GM19043 (cell line): ENCODE measurements around the gene FGF4.

Source experiments
- ATAC-seq: cut with Tn5 transposase; IDR thresholded peaks from one replicate; pipeline ENCODE4 v1.9.1; 2021; ENCODE audit warnings: low read depth; ENCODE audit not compliant: unreplicated experiment

Gene FGF4, protein sequence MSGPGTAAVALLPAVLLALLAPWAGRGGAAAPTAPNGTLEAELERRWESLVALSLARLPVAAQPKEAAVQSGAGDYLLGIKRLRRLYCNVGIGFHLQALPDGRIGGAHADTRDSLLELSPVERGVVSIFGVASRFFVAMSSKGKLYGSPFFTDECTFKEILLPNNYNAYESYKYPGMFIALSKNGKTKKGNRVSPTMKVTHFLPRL

DNA sequence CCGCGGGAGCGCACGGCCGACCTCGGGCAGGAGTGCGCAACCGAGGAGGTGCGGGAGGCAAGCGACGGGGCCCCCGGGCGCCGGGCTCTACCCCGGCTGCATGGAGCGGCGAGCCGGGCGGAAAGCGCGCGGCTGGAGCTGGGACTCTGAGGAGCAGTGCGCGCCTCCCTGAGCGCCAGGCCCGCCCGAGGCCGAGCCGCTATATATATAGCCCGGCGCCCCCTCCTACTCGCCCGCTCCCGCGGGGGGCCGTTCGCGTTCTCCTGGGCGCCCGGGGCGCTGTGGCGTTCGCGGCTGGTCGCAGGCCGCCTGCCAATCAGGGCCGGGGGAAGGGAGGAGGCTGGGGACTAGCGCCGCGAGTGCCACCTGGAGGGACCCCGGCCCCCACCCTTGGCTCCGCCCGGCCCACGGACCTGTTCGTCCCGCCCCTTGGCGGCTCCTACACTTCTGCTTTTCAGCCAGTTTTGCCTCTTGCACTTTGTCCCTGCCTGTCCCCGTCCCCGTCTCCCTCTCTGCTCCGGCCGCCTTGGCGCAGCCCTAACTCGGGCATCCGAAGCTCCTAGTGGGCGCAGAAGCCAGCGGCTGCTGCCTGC is at the start of gene FGF4:
FGF4 (minus strand) TSS at position 179 of the 593 bp plus-strand sequence. CDS start 257 bp downstream, outside the sequence.
- ATAC-seq, result no peak

GRCh38 chr11:69823641-69824265 is 48.6 kb upstream of the FGF4 start:
- ATAC-seq, result no peak

DNA sequence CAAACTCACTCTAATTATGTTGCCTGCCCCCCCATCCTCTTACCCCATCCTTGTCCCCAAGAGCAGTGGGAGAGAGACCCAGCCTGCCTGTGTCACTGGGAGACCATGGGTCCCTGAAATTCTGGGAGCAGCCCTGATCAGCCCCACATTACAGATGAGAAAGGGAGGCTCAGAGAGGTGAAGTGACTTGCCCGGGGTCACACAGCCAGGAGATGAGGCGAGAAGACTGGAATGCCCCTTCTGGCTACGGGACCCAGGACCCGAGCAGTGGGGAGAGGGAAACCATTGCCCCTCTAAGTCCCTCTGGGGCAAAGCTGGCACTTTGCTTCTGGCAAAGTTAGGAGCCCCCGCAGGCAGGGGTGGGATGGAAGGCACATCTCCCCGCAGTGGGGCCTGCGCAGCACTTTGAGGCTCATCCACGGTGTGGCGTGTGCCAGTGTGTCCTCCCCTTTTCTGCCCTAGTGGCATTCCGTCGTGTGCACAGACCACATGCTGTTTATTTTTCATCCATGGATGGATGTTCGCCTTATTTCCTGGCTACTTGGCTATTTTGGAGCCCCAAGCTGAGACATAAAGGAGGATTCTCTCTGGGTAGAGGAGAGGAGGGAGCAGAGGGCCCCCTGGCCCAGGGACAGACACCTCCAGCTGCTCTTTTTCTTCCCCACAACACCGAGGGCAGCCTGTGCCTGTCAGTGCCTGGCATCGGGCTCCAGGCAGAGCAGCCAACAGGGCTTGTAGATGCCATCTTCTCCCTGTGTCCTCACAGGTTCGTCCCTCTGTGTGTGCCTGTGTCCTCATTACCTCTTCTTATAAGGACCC is 47.7 kb upstream of the FGF4 start:
- ATAC-seq, result no peak

DNA sequence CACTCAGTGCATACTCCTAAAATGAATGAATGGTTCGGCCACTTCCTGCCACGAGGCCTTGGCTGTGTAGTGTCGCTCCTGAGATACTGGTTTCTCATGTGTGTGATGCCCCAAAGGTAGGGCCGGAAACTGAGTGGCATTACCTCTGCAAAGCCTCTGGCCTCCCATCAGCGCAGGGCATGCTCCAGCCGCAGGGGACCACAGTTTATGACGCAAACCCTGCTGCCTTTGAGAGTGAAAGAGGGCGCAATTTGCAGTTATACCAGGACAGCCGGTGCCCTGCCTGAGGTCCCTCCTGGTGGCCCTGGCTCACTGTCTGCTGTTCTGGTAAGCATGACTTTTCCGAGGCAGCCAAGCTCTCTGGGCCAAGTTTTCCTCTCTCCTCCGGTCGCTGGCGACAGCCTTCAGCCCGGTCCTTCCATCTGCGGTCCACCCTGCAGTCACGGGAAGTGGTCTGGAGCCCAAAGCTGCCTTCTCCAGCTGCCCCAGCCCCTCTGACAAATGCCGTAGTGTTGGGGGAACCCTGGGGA is 46.4 kb upstream of the FGF4 start:
- ATAC-seq, result no peak

- no peak for ATAC-seq
These were observed 45.3 kb upstream of the FGF4 start for GRCh38 chr11:69820441-69820840.

DNA sequence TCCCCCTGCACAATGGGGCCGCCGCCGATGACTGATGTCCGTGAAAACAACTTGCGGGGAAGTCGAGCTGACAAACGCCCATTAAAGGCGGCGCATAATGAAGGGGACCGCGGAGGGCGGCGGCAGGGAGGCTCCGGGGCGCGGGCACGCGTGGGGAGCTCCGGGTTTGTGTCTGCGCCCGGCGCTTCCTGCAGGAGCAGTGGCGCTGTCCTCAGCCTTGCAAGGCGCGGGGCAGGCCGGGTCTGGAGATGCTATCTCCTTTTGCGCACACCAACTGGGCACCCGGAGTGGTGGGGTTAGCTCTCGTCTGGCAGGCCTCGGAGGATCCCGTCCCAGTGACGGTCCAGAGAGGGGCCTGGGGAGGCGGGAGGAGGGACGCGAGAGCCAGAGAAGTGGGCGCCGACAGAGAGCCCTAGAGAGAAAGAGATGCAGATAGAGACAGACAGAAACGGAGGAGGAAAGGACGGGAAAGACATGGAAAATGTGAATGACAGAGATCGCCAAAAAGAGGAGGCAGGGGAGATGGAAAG is 44.5 kb upstream of the FGF4 start:
- no peak for ATAC-seq

GRCh38 chr11:69818603-69819441 is 43.7 kb upstream of the FGF4 start, which contains the start of gene FGF3:
FGF3 (minus strand) TSS chr11:69819416; CDS start chr11:69818933, 483 bp downstream.
- no peak for ATAC-seq

DNA sequence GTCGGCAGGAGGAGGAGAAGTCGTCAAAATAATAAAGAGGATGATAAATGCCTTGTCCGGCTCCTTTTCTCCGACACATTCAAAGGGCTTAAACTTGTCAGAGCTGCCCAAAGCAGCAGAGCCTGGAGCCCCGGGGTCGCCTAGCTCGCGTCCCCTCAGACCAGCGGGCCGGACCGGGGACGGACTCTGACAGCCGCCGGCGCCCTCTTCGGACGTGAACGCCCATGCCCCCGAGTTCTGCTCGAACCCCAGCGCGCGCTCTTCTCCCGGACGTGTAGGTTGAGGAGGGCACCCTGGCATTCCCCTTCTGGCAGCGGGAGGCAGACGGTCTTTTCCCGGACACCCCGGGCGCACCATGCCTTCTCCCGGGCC is 43.1 kb upstream of the FGF4 start:
- ATAC-seq, result no peak

DNA sequence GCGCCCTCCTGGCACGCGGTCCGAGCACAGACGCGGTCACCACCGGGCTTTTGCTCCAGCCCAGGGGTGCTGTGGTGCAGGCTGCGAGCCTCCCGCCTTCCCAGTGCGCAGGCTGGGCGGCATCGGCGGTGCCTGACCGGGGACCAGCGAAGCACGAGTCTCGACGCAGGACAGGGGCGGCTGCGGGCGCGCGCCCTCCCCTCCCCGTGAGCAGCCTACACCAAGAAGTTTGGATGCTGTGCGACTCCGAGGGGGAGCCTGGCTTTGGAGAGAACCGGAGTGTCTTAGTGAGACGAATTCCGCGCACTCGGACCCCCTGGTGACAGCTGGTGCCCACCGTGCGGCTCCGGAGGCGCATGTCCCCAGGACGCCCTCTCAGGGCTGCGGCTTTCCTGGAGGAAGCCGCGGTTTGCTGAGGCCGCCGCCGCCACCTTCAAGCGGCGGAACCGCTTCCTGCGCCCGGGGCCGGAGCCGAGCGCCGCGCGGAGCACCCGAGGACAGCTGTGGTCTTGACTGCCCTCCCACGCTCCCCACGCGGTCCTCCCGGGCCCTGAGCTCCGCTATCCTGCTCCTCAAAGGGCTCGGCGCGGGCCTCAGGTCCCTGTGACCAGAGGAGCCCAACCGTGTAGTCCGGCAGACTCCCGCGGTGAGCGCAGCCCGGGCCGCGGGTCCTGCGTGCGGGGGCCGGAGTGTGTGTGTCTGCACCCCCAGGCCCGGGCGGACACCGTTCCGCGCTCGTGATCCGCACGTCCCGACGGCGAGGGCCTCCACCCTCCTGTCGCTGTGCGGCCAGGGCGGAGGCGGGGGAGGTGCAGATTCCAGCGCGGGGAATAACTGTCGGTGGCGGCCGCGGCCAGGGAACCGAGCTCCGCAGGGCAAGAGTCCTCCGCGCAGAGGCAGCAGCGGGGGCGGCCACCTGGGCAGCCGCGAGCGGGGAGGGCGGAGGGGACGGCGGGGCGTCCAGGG is 42.4 kb upstream of the FGF4 start:
- ATAC-seq, result no peak

DNA sequence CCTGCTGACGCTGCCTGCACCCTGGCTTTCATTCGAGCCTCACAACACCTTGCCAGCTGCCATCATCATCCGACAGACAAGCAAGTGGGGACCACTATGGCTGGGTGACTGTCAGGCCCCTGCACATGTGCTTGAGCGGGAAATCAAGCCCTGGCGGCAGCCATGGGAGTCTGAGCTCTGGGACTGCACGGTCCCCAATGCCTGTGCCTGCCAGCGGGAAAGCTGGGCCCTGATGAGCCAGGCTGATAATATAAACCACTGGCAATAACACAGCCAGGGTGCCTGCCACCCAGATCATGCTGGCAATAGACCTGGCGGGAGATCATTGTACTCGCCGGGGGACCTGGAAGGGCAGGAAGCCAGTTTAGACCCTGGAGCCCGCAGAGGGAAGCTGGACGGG is 41.5 kb upstream of the FGF4 start:
- no peak for ATAC-seq

DNA sequence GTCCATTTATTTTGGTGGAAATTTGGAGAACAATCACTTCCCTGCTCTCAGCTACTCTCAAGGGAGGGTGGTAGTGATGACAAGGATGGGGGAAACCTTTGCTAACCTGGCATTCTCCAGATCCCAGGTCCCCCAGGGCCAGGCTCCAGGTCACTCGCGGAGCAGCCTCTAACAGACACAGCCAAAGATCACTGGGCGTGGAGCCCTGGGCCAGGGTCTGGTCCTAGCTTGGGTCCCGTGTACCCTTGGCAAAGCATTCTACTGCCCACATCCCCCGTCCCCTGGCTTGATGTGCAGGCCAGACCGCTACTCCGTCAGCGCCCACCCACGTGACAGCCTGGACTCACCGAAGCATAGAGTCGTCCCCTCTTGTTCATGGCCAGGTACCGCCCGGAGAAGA is 40.8 kb upstream of the FGF4 start:
- ATAC-seq, result no peak

DNA sequence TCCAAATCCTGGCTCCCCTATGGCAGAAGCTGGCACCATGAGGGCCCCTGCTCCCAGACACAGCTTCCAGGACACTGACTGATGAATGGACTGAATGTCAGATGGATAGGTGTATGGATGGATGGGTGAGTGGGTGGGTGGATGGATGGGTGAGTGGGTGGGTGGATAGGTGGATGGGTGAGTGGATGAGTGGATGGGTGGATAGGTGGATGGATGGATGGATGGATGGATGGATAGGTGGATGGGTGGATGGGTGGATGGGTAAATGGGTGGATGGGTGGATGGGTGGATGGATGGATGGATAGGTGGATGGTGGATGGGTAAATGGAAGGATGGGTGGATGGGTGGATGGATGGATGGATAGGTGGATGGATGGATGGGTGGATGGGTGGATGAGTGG is 39.8 kb upstream of the FGF4 start:
- ATAC-seq, result no peak

DNA sequence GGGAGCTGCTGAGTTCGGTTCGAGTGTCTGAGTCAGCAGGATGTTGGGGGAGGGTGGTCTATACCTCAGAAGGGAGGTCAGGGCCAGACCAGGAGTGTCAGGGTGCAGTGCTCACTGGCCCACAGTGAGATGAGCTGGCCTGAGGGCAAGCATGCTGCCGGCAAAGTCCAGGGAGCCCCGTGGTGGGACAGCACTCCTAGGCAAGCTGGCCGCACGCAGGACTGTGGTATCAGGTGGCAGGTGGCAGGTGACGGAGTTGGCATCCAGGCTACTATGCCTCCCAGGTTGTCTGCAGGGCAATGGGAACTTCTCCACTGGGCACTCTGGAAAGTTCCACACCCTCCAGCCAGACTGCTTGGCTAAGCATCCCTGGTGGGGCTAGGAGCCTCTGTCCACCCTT is 39.3 kb upstream of the FGF4 start:
- ATAC-seq, result no peak

GRCh38 chr11:69813839-69814238 is 38.7 kb upstream of the FGF4 start:
- no peak for ATAC-seq

GRCh38 chr11:69812946-69813345 is 37.8 kb upstream of the FGF4 start:
- ATAC-seq, result no peak

- ATAC-seq, result no peak
These were observed 37.1 kb upstream of the FGF4 start for GRCh38 chr11:69812256-69812655.

GRCh38 chr11:69811431-69811830 is 36.3 kb upstream of the FGF4 start:
- no peak for ATAC-seq

DNA sequence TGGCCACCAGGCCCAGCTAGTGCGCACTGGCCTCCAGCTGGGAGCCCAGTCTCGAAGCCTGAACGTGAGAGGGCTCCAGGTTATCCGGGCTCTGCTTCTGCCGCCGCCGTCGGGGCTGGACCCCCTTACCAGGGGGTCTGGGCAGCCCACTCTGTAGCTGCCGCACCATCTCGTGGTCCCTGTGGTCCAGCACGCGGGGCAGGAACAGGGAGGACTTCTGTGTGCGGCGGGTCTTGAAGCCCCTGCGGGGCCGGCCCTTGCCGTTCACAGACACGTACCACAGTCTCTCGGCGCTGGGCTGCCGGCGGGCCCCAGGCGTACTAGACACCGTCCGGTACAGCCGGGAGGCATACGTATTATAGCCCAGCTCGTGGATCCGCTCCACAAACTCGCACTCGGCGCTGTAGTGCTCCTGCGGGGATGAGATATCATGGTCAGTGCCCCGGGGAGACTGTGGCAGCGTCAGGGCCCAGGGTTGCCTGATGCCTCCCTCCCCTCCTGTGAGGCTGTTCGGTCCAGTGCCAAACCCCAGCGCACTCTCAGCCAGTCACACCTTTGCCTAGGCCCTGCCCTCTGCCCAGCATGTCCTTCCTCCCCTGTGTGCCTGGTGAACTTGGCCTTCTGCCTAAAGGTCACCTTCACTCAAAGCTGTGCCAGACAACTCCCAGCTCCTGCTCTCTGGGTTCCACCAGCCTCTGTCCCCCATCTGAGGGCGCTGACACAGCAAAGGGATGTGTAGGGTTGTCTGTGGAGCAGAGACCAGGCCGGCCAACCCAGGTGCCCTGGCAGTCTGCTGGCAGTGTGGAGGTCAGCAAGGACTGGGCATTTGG is 35.4 kb upstream of the FGF4 start:
- no peak for ATAC-seq
